Measurements from ENCODE around the gene DSC3. TPM values are rescaled to one million over a fixed set of nuclear protein-coding genes. Genes with fewer than 3 reads are reported as not detected.

Gene DSC3
- total and polyA plus RNA-seq, 9 of the 15 experiments (the other 6 are each of a cell fraction or from before 2014, with no cell fraction given), result 0.01 to 0.40 (median 0.07) TPM

DNA sequence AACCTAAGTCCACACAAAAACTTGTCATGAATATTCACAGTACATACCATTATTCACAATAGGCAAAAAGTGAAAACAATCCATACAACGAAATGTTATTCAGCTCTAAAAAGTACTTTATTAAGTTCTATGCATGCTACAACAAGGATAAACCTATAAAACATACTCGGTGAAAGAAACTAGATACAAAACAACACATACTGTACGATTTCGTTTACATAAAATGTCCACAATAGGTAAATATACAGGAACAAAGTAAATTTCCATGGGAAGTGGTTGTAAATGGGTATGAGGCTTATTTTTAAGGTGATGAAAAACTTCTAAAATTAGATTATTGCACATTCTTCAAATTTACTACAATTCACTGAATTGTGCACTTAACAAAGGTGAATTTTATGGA, 8.0 kb downstream of the DSC3 start:
- H3K79me2 ChIP-seq (ENCODE audit: control insufficient read depth, insufficient read depth, low read length), result no peaks in the 10 kb centered on the region
- no peak for DNase-seq (ENCODE audit: extremely low read depth in 1 of 4, low spot score in 3 of 4)
- in situ Hi-C loops (cut with MboI) (no loop called here), intact Hi-C loops (cut with micrococcal nuclease) (no loop called here)
- peak overlapping the region; percentile 23 for H2AFZ ChIP-seq (ENCODE audit: low read depth, low read length)
- FAIRE-seq, result no peak
- ChIA-PET CTCF (ENCODE audit: low intra/inter-chr PET ratio) (no interaction called here), POLR2A (no interaction called here)
- no peaks in the 10 kb centered on the region for H3K36me3 ChIP-seq (ENCODE audit: control insufficient read depth, insufficient read depth, low read length)
- no peak for TF ChIP-seq CHD4 (IDR thresholded peaks at IDR 0.05; ENCODE audit: insufficient read depth, insufficient replicate concordance, low read depth, low read length, poor library complexity, severe bottlenecking)
- no peak overlapping the region for H3K9ac ChIP-seq (ENCODE audit: insufficient read depth in 1 of 2, low read depth in 2 of 2, low read length in 2 of 2)
- H3K4me1 ChIP-seq (replicated peaks in 1 of 2; ENCODE audit: control insufficient read depth in 2 of 2, insufficient read depth in 2 of 2, low read length in 2 of 2), result no peaks in the 10 kb centered on the region
- H3K9me1 ChIP-seq (ENCODE audit: control insufficient read depth, insufficient read depth, low read length), result no peaks in the 10 kb centered on the region
- ATAC-seq, result no peak
- no peak overlapping the region for H3K4me3 ChIP-seq
- WGBS (ENCODE audit: insufficient coverage, low coverage, missing lambda C conversion rate), result 3% methylated on average over 4 of the region's 4 CpGs
- BruUV-seq (replicated peaks), result no TSS peak
- no peaks in the 10 kb centered on the region for H3K27me3 ChIP-seq (ENCODE audit: control insufficient read depth in 2 of 2, insufficient read depth in 2 of 2, low read length in 2 of 2)
- H3K27ac ChIP-seq (ENCODE audit: extremely low read depth, low read depth, low read length), result no peak overlapping the region
- H4K20me1 ChIP-seq (replicated peaks; ENCODE audit: control insufficient read depth, insufficient read depth, low read length), result no peaks in the 10 kb centered on the region
- H3K4me2 ChIP-seq (ENCODE audit: insufficient read depth, low read length), result no peak overlapping the region
- H3K9me3 ChIP-seq (replicated peaks; ENCODE audit: control insufficient read depth, insufficient read depth, low read depth, low read length), result no peaks in the 10 kb centered on the region

GRCh38 chr18:31030574-31031278, 11.8 kb downstream of the DSC3 start:
- H3K9me1 ChIP-seq (ENCODE audit: control insufficient read depth, insufficient read depth, low read length), result no peaks in the 10 kb centered on the region
- intact Hi-C loops (cut with micrococcal nuclease), result no loop called here
- H3K9ac ChIP-seq (ENCODE audit: insufficient read depth in 1 of 2, low read depth in 2 of 2, low read length in 2 of 2), result no peak overlapping the region
- no peaks in the 10 kb centered on the region for H4K20me1 ChIP-seq (replicated peaks; ENCODE audit: control insufficient read depth, insufficient read depth, low read length)
- DNase-seq (ENCODE audit: extremely low read depth in 1 of 4, low spot score in 3 of 4), result peak in 1 of 4 experiments; percentile 75
- no peaks in the 10 kb centered on the region for H3K9me3 ChIP-seq (replicated peaks; ENCODE audit: control insufficient read depth, insufficient read depth, low read depth, low read length)
- POLR2A ChIA-PET, result no interaction called here
- H3K27me3 ChIP-seq (ENCODE audit: control insufficient read depth in 2 of 2, insufficient read depth in 2 of 2, low read length in 2 of 2), result no peaks in the 10 kb centered on the region
- H2AFZ ChIP-seq (ENCODE audit: low read depth, low read length), result peak overlapping the region; percentile 40
- no peaks in the 10 kb centered on the region for H3K36me3 ChIP-seq (ENCODE audit: control insufficient read depth, insufficient read depth, low read length)
- no TSS peak for BruUV-seq (replicated peaks)
- H3K4me1 ChIP-seq (replicated peaks in 1 of 2; ENCODE audit: control insufficient read depth in 2 of 2, insufficient read depth in 2 of 2, low read length in 2 of 2), result no peaks in the 10 kb centered on the region
- no peak overlapping the region for H3K4me2 ChIP-seq (ENCODE audit: insufficient read depth, low read length)
- ATAC-seq, result peak; percentile 83
- no peak for FAIRE-seq
- no peaks in the 10 kb centered on the region for H3K79me2 ChIP-seq (ENCODE audit: control insufficient read depth, insufficient read depth, low read length)
- in situ Hi-C loops (cut with MboI), result no loop called here
- no peak overlapping the region for H3K4me3 ChIP-seq
- no peak overlapping the region for H3K27ac ChIP-seq (ENCODE audit: extremely low read depth, low read depth, low read length)
- CTCF ChIA-PET (ENCODE audit: low intra/inter-chr PET ratio), result no interaction called here
- 4% methylated on average over 4 of the region's 4 CpGs for WGBS (ENCODE audit: insufficient coverage, low coverage, missing lambda C conversion rate)
- TF ChIP-seq ZNF512 (tag; IDR thresholded peaks at IDR 0.05) (peak; percentile 99), NFIX (CRISPR knock-in tag; IDR thresholded peaks at IDR 0.05; ENCODE audit: low read depth) (no peak), MTA1 (IDR thresholded peaks at IDR 0.05; ENCODE audit: borderline replicate concordance) (no peak), CBFA2T2 (conservative IDR thresholded peaks at IDR 0.05) (peak; percentile 34; the same call in 1 of the 2 replicates), CBFA2T3 (IDR thresholded peaks at IDR 0.05) (peak; percentile 61), MLLT1 (IDR thresholded peaks at IDR 0.05) (peak; percentile 48 to 62; a peak in 2 of 4 replicates), SMARCA4 (IDR thresholded peaks at IDR 0.05) (0 out of 2 replicates have a peak, but pooled peaks have one; percentile 44), HDAC8 (tag; IDR thresholded peaks at IDR 0.05) (no peak), TEAD4 (IDR thresholded peaks at IDR 0.05; ENCODE audit: low read length) (0 out of 2 replicates have a peak, but pooled peaks have one; percentile 31), TEAD4 (CRISPR knock-in tag; IDR thresholded peaks at IDR 0.05; ENCODE audit: borderline replicate concordance) (no peak)
- TF ChIP-seq, protein P1, sequence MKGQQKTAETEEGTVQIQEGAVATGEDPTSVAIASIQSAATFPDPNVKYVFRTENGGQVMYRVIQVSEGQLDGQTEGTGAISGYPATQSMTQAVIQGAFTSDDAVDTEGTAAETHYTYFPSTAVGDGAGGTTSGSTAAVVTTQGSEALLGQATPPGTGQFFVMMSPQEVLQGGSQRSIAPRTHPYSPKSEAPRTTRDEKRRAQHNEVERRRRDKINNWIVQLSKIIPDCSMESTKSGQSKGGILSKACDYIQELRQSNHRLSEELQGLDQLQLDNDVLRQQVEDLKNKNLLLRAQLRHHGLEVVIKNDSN (CRISPR knock-in tag; IDR thresholded peaks at IDR 0.05), result no peak
